HuH-7 (cell line): Measurements from ENCODE around the gene NAP1L5.

Source experiments
- DNase-seq: peaks from one replicate; pipeline ENCODE4 v3.0.0; 2011; ENCODE audit warnings: low spot score

NAP1L5 gene, protein sequence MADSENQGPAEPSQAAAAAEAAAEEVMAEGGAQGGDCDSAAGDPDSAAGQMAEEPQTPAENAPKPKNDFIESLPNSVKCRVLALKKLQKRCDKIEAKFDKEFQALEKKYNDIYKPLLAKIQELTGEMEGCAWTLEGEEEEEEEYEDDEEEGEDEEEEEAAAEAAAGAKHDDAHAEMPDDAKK

DNA sequence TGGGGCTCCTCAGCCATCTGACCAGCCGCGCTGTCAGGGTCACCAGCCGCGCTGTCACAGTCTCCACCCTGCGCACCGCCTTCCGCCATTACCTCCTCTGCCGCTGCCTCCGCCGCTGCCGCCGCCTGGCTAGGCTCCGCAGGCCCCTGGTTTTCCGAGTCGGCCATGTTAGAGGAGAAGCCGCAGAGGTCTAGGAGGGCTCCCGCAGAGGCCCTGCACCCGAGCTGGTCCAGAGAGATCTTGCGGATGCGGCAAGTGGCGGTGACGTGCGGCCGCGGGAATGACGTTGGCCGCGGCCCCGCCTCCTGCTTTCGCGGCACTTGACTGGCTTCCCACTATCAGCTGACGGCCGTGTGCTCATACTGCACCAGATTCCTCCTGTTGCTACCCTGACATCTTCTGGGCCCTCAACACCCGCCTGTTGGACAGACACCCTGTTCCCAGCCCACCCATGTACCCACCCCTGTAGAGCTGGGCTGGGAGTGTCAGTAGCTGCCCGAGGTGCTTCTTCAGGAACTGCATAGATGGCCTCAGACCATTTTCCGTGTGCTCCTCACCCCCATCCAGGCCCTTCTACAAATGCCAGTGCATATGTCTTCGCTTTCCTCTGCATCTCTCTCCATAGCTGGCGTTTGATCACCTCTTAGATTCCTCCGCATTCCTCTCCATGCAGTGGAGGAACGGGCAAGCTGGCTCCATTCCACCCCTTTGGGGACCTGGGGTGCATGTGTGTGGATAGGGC lies at the start of gene NAP1L5:
TSS of gene NAP1L5 (minus strand) at position 242 of the 742 bp plus-strand sequence. CDS start at position 167, 75 bp downstream.
- no peak for DNase-seq

DNA sequence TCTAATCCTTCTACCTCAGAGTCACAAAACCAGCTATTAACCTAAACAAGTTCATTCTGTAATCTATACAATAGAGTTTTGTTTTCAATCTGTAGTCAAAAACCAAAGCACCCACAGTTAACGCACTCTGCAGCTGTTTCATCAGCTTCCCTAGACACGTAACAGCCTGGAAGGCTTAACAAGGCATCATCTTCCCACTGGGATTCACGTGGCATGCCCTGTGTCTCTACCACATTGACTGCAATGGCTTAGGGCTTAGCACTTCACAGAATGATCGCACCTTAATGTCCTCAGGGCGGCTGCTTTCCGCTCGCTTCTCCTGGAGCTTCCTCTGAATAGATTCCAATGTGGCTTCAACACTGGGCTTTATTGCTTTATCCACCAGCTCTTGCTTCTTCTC lies 49.7 kb upstream of the NAP1L5 start:
- DNase-seq = no peak

DNA sequence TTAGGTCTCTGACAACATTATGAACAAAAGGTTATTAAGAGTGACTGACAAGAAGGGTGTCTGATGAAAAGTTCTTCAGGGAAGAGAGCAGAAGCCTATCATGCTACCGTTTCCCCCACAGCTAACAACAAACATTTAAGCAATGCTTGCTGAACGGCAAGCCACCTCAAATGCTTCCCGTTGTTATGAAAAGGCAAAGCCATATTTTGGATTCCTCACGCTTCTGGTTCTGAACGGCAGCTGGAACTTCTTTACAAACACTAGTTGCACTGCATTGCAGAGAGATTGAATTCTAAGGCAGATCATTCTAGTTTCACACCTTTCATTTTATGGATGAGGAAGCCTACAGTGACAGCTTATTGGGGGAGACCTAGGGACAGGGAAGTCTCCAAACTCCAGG lies 48.6 kb upstream of the NAP1L5 start:
- no peak for DNase-seq

DNA sequence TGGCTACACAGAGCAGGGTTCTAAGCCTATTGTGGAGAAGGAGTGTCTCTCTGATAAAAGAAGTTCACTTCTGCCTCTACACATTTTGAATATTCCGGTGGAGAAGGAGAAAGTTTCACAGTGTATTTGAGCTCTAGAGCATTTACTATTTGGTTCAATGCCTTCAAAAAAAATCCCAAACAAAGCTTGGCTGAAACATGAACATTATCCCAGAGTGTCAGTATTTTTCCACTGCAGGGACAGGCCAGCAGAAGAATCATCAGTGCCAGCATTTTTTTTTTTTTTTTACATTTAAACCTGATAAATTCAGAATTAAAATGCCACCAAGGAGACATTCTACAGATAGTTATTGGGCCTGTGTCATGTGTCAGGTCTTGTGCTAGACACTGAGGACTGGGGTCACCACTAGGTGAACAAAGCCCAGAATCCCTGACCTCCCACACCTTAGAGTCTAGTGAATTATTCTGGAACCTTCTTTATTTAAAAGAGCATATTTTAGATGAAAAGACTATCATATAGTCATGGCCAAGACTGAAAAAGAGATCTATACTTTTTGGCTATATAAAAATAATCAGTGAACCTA lies 48.0 kb upstream of the NAP1L5 start:
- DNase-seq = no peak

DNA sequence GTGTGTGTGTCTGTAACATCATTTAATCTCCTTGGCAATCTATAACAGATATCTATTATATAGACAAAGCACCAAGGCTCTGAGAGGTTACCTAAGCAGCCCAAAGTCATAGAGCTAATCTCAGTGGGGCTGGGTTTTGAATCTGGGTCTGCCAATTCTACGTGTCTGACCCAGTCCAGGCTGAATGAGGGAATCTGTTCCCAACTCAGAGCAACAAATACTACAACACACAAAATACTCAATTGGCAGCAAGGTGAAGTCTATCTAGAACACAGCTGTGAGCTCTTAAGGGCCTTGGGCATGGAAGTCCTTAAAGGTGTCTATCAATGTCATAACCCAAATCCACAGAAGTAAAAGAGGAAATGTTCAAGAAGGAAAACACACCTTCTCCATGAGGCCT lies 47.5 kb upstream of the NAP1L5 start:
- DNase-seq = no peak

DNA sequence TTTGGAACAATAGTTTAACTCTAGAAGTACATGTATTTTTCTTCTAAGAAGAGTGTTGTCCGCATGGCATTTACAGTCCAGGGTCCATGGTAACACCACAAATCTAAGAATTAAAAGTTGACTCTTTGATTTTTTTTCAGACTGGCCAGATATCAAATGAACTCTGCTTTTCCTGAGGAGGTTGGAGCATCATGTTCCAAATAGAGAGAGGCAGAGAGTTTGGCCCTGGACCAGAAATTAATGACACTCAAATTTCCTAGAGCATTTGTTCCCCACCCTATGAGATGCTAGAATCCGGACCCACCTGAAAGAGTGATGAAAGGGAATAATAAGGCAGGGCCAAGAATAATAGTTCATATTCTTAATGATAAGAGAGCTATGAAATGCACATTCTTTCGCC lies 47.0 kb upstream of the NAP1L5 start:
- no peak for DNase-seq

DNA sequence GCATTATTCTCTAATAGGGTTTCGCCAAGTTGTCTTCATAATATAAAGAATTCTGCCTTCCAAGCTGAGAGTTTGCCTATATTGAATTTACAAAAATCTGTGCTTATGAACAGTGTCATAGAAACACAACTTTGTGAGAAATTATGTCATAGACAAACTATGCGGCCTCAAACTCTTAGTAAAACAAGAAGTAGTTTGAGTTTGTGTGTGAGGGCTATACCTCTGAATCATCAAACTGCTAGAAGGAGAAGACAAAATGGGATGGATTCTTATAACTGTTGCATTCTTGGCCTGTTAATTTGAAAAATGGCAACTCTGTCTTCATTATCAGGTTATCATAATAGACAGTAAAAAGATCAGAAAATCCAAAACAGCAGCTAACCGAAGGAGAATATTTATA lies 46.1 kb upstream of the NAP1L5 start:
- no peak for DNase-seq

DNA sequence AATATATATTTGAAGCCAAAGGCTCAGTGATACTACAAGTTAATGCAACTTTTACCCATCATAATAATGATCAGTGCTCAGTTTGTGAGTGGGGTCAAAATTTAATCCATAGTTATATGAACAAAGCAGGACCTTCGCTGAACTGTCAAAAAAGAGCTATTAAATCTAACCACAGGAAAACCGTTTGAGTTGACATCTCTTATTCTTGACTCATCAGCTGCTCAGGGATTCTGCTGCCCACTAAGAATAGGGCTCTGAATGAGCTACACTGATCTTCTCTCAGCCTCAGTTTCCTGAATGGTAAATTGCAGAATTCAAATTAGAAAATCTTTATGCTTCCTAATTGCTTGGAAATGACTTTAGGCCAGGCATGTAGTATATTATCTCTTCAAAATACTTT lies 44.9 kb upstream of the NAP1L5 start:
- DNase-seq = no peak

DNA sequence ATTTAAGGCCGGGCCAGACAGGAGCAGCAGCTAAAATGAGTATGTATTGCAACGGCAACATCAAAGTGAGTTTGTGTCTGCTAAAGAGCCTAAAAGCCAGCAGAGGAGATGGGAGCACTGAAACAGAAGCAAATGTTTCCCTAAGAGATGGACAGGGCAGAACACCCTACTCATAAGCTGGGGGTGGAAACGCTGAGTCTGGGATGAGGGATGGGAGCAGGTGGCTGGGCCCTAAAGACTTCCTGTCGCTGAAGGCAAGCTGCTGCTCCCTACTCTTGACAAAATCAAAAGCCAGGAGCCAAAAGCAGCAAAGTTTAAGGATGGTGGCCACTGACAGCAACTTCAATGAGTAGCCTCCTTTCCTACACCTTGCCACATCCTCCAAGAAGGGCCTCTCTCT lies 40.6 kb upstream of the NAP1L5 start:
- no peak for DNase-seq

DNA sequence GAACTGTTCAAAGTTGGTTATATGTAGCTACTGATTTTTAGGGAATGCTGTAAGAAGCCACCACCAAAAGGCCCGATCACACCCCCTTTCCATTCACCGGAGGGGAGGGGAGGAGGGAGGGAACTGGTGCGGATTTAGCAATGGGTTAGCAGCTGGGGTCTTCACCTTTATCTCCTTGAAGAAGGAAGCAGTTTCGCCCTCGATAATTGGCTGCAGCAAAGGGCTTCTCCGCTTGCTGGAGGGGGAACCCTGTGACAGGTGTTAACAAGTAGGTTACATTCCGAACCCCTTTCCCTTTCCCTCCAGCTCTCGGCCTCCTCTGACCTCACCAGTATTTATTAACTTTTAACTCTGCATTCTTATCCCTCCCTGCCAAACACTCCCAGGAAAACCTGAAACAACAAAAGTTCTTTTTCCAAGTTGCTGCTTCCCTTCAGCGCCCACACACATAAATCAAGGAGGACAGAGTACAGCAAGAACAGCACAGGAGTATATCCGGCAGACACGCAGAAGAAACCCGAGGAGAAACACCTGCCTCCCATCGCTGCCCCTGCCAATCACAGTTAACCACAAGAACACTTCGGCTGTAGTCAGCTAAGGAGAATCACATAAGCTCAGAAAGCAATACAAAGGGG lies 39.8 kb upstream of the NAP1L5 start:
- DNase-seq = no peak

DNA sequence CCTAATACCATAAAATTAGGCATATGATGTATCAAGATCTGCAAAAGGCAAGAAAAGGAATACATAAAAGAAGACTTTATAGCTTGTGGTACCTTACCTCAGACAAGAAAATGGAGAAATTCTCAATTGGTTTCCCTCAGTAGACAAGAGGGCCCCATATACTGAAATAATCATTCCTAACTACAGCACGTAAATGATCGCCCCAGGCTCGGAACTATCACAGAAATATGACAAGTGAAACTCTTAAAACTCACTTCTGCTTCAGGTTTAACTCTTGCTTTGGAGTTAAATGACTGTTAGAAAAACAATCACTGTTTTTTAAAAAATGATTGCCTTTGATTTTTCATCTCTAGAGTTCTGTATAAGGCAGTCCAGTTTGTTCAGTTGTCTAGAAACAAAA lies 38.6 kb upstream of the NAP1L5 start:
- no peak for DNase-seq

DNA sequence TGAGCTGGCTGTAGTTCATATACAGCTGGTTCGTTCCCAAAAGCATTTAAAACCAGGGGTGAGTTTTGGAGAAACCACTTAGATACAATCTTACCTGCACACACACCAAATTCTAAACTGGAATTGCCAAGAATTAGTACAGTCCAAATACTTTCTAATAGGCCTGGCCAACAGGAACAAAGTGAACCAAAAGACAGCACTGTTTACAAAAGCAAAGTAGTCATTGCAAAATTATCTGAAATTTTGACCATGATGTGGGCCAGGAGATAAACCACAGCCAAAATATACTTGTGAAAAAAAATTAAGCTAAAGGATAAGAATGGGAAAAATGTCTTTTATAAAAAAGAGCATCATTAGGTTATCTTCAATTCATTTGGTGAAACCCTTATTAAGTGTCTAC lies 37.9 kb upstream of the NAP1L5 start:
- DNase-seq = no peak

DNA sequence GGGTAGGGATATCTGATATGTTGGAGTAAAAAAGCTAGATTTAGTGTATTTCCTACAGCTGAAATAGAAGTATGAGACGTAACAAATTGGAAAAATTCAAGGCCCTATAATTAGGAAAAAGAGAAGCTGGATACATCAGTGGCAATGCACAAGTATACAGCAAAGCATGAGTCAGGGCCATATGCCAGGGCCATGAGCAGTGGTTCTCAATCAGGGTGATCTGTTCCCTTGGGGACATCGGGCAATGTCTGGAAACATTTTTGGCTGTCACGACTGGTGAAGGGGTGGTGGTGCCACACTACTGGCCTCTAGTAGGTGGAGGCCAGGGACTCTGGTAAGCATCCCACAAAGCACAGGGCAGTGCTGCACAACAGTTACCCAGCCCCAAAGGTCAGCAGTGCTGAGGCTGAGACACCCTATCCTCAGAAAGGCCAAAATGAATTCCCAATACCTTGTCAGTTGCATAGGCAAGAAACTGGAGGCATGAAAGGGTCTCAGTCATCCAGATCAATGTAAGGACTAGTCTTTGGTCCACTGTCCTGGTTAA lies 36.8 kb upstream of the NAP1L5 start:
- DNase-seq = no peak

DNA sequence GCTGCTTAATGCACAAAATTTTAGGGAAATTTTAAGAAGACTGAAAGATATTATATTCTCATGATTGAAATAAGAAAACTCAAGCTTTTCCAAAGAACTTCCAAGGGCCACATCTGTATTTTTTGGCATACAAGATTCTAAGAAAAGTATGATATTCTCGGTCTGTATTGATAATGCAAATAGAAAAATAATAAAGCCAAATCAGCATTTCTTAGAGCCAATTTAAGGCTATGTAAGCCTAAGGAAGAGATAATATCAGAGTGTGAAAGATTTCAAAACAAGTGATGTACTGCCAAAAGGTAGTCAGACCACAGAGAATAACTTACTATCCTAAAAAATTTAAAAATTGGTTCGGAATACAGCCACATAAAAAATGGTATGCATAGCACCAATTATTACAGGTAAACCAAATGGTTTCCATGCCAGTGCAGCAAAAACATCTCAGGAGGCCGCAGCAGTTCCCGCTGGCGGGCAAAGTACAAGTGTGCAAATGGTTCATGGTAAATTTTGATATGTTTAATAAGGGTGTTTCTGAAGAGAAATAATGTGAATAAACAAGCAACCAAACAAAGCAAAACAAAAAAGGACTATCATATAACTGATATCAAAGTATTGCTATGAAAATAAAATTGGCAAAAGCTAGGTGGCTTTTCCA lies 35.2 kb upstream of the NAP1L5 start:
- no peak for DNase-seq

DNA sequence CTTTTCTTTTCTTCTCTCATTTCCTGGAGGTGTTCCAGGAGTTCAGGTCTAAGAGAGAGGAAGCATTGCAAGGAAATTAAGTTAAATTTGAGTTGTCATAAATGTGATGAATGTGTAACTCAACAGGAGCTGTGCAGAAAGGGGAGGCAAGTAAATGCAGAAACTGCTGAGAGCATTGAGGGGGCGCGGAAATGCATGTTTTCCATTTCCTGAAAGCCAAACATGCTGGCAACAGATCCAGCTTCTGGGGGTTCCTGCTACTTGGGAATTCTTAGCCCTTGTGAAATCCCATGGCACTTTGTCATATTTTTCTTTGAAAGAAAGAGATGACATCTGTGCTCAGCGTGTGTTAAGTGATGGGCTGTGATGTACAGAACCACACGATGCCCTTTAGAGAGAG lies 33.8 kb upstream of the NAP1L5 start:
- DNase-seq = no peak

DNA sequence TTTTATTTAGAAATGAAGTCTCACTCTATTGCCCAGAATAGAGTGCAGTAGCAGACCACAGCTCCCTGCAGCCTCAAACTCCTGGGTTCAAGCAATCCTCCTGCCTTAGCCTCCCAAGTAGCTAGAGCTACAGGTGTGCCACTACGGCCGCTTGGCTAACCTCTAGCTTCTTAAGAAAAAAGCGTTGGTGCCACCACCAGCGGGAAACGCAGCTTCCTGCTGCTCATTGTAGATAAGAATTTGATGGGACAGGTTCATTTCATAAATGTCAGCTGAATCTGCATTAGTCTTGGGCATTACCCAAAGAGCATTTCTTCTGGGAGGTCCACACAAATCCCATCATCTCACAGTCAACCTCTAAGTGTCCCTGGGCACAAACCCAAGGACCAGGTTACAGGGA lies 33.2 kb upstream of the NAP1L5 start:
- DNase-seq = no peak

DNA sequence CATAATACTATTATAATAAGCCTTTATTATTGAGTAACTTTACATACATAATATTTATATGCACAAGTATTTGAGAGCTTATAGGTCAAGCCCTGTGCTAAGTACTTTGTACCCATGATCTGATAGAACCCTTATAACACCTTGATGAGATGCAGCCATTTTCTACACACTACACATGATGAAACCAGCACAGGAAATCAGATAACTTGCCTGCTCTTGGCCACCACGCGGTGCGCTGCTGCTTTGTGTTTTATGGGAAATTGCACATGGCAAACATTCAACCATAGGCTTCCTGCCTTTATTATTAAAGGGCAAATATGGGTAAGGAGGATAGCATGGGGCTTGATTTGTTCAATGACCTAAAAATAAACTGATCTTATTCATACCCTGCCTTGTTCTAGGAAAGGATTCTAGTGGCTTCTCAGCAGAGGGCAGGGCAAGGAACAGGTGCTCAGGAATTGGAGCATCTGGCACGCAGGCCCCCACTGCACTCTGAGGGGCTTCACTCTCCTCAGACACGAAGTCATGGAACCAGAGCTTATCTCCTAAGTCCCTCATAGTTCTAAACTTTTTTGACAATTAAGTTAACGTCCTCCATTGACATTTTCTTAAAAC lies 31.6 kb upstream of the NAP1L5 start:
- DNase-seq = no peak

DNA sequence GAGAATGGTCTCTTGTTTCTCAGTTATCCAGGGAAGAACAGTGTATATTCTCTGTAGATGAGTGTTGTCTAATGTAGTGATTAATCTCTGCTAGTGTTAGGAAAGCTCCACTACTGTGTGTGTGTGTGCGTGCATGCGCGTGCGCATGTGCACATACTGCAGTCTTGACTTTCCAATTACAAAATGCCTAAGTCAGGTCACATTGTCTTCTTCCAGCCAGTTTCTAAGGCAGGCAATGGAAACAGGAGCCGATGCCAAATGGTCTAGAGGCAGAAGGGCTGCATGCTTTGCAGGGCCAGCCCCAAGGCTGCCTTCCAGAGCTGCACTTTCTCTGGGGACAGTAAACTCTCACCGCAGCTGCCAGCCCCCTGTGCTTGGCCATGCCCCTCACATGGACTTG lies 30.5 kb upstream of the NAP1L5 start:
- DNase-seq = no peak

DNA sequence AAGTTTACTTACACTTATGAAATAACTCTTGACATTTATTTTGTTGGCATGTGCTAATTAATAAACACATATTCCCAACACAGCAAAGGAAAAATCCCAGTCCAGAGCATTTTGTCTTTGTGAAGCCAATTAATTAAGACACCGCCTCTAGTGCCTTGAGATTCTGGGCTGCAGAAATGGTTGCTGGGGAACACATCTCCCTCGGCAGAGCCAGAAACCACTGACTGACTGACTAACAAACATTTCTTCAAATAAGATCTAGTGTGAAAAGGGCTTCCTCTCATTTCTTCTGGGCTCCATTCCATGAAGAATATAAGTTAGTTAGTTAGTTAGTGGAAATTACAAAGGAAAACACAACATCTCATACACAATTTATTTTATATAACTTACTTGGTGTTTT lies 28.4 kb upstream of the NAP1L5 start:
- DNase-seq = no peak

DNA sequence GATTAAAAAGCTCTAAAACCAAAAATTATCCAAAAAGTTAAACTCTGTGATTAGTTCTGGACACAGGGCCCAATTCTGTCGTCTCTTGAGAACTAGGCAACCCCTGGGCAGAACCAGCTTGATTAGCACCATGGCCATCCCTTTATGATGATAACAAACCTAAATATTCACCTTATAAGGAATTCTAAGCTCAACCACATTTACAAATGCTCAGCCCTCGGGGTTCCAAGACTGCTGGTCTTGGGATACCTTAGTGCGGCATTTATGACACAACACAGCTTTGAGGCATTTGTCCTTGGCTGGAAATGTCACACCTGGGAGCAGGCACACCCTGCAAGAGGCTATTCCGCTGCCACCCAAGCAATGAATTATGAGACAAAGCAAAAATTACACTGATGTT lies 27.5 kb upstream of the NAP1L5 start:
- DNase-seq = no peak

DNA sequence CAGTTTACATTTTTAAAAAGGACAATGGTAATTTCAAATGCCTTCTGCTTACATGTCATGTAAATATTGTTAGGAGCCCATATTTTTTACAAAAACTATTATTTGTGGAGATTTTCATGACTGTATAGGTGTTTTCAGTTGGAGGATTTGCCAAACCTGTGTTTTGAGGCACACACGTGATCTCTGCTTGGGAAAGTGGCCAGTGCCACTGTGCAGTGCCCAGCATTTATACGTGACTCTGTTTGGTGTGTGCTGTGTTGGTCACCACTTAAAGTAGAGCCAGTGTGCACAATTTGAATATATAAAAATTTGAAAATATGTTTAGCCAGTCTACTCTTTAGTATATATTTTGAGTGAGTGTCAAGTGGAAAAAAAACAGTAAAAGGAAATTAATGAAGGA lies 26.8 kb upstream of the NAP1L5 start:
- DNase-seq = no peak

DNA sequence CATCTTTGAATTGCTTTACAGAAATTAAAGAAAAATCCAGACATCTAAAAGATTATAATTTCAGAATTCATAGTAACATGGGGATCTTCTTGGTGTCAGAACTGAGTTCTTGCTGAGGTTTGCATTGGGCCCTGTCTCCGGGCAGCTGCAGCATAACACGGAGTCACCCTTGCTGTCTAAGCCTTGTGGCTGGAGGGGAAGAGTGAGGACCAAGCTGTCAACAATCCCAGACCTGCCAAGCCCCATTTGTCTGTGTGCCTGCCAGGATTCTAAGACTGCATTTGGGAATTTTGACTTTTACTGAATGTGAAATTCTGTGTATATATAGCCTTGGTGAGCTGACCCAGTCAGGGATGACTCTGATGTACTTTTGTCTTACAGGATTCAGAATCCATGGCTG lies 25.2 kb upstream of the NAP1L5 start:
- no peak for DNase-seq
